IPS DF 4.7 (cell line): ENCODE measurements around the gene POC5.

ENCODE experiments used
- DNase-seq: peaks from one replicate; pipeline ENCODE4 v3.0.0-alpha.2; 2013; ENCODE audit warnings: low spot score; ENCODE audit errors: extremely low read depth

The POC5 gene

GRCh38 chr5:75660678-75661465 is 56.4 kb downstream of the POC5 start:
- DNase-seq, result no peak

GRCh38 chr5:75659791-75660450 is 57.3 kb downstream of the POC5 start:
- DNase-seq, result no peak

GRCh38 chr5:75656311-75657003 is 60.8 kb downstream of the POC5 start:
- DNase-seq, result no peak

- no peak for DNase-seq
Observed at GRCh38 chr5:75654693-75655295, 62.4 kb downstream of the POC5 start.

GRCh38 chr5:75653521-75653920 is 63.7 kb downstream of the POC5 start:
- DNase-seq, result no peak

- DNase-seq, result no peak
Observed at GRCh38 chr5:75651575-75652238, 65.5 kb downstream of the POC5 start.

DNA sequence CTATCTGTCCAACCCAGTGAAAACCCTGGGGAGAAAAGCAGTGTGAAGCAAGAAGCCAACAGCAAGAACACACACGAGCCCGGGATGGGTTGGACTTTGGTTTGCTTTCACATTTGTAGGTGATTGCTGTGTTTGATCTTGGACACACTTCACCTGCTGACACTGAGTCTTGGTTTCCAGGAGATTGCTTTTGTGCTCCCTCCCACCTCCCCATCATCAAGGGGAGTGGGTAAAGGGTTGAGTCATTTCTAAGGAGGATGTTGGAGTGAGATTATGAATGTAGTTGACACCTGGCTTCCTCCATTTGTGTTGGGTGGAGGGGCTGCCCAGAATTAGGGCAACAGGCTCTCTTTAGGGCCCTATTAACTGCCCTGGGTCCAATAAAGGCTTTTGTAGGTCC is 68.5 kb downstream of the POC5 start:
- DNase-seq, result no peak

DNA sequence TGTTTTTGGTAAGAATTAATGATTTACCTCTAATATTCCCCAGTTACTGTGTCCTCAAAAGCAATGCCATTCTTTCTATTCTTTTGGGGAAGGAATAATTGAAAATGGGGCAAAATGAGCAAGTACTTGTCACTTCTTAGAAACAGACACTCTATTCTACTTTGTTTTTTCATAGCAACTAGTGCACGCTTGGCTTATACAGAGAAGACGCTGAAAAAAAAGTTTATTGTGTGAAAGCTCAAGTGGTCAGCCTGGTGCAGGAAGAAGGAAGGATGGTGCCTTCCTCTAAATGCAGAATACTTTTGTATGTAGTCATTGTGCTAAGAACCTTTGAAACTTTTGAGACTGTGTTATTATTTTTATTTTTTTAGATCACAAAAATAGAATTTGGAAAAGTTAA is 76.4 kb downstream of the POC5 start:
- DNase-seq, result no peak

- no peak for DNase-seq
Observed at GRCh38 chr5:75640395-75640794, 76.8 kb downstream of the POC5 start.

- no peak for DNase-seq
Observed at GRCh38 chr5:75639535-75640311, 77.5 kb downstream of the POC5 start.

- no peak for DNase-seq
Observed at GRCh38 chr5:75637949-75638348, 79.3 kb downstream of the POC5 start.

GRCh38 chr5:75632321-75632720 is 84.9 kb downstream of the POC5 start:
- DNase-seq, result no peak

- no peak for DNase-seq
Observed at GRCh38 chr5:75630875-75631274, 86.4 kb downstream of the POC5 start.

DNA sequence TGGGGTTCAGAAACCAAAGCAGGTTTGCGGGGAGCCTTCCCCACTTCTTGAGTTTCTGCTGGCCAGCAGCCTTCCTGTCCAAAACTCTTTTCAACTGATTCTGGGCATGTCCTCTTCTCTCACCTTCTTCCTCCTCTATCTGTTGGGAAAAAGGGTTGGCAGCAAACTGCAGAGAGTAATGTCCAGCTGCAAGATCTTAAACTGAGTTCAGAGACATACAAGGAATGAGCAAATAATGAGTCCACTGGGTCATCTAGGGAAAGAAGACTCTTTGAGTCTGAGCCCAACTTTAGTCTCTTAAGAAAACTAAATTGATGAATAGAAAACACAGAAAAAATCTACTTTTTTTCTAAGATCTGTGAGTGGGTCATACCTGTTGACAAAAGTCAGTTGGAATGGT is 89.4 kb downstream of the POC5 start:
- no peak for DNase-seq

DNA sequence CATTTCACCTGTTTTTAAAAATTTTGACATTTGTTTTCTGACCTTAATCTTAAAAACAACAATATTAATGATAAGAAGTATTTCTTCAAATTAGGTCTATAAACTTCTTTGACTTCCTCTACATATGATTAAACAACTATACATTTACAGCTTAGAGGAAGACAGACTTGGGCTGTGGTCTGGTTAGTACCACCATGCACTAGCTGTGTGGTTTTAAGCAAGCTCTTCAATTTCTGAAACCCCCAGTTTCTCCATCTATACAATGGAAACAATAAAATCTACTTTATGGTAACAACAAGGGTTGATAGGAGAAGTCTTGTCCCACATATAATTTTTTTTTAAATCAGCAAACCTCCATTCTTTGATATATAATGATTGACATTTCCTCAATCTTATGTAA is 90.3 kb downstream of the POC5 start:
- no peak for DNase-seq
